ENCODE measurements around the gene EPB42. TPM values are rescaled to one million over a fixed set of nuclear protein-coding genes. Genes with fewer than 3 reads are reported as not detected.

EPB42 gene
- total RNA-seq: not detected in 2 replicates

DNA sequence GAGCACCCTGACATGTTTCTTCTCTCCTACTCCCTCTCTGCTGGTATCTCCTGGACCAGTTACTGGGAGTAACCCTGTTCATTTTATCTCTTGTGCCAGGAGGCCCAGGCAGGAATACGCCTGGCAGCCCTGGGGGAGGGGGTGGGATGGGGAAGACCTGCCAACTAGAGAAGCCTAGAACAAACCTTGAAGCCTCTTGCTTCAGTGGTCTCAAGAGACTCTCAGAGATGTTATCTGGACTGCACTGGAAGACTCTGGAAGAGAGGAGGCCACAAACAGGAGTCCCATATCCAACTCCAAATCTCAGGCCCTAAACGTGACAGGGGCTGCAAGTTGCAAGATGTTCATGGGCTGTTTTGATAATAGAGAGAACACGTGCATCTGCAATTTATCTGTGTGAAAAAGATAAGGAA, at the start of gene EPB42:
TSS of gene EPB42 (minus strand) at position 28 of the 413 bp plus-strand sequence. CDS start 193 bp downstream, outside the sequence.
- intact Hi-C loops (cut with micrococcal nuclease): no loop called here

DNA sequence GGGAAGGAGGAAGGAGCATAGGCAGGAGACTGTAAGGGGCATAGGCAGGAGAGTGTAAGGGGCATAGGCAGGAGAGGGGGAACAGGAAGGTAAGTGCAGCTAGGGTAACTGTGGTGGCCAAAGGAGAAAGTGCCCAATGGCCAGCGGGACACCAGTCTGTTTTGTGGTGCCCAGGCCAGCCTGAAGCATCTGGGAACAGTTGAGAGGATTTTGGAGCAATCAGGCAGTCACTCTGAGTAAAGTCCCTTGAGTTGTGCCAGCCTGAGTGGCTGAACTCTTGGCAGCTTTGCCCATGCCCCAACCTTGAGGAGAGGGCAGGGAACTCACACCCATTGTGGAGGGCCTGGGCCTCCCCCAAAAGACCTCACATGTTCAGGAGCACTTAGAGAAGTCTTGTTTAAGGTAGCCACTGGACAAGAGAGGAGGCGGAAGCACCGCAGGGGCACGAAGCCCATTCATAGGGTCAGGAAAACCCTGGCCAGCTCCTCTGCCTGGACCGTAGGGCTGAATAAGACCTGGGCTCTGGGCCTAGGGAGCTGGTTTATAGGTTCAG, 49.4 kb upstream of the EPB42 start:
- intact Hi-C loops (cut with micrococcal nuclease): no loop called here

DNA sequence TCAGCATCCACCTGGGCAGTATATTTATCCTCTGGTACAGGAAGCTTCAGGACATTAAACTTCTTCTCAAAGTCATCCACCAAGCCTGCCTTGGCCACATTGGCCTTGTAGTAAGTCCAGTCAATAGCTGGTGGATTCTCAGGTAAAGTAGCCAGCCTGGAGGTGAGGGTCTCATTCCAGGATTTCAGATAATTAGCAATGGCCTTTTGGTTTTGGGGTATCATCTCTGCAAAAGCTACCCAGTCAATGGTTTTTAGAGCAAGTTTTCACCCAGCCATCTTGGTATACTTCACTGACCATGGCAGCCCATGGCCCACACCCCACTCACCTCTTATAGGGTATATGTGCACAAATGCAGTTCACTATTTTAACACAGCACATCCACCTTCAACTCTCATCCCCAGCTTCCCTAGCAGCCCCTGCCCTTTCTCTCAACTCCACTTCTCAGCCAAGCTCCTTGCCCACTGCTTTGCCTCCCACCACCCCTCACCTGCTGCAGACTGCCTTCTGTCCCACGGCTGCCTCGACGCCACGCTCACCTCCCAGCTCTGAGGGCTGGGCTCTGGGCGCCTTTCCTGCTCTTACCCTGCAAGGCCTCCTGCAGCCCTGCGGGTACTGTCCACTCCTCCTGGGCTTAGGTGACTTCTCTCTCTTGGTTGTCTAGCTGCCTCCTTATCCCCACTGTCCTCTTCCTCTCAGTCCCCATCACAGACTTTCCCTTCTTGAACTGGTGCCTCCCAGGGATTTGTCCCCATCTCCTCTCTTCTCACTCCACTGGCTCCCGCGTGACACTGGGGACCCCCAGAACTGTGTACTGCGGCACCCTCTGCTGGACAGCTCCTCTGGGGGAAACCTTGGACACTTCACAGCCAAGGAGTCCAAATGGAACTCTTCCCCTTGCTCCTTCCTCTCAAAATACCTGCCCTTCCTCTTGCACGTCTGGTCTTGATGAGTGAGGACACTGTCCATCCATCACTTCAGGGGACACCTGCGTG, 47.6 kb upstream of the EPB42 start:
- intact Hi-C loops (cut with micrococcal nuclease): loop anchor here (1.0 kb wide), 1 partner anchor 43 kb away; no protein-coding TSS in a partner anchor

DNA sequence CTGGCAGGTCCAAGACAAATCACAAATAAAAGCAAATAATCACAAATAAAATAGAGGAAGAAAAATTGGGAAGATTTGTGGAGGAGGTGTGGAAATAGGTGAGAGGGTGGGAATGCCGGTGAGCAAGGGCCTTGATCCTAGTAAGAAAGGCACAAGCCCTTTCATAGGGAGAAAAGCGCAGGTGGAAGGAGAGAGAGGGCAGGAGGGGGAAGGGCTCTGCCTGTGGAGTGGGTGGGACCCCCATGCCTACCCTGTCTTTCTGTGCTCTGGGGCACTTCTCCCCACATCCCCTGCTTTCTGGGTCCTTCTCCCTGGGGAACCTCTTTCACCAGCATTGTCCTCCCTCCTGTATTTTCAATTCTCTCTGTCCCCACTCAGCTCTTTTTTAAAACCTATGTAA, 46.6 kb upstream of the EPB42 start:
- intact Hi-C loops (cut with micrococcal nuclease): no loop called here

DNA sequence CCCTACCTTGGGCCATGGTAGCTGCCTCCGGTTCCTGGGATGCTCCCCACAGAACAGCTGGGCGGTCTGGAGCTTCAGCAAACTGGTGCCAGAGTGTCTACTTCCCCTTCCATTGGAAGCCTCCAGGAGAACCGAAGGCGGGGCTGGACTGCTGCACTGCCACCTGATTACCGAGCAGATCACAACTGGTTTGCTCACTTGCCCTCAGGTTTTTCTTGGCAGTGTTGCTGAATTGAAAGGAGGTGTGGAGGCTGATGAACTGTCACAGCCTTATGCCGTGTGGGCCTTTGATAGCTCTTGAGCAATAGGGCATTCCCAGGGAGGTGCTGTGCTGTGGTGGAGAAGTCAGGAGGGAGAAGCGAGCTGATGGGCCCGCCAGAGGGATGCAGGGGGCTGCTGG, 46.0 kb upstream of the EPB42 start, which contains the start of gene TGM5:
TSS of gene TGM5 (minus strand) at position 95 of the 400 bp plus-strand sequence. CDS start at position 16, 79 bp downstream.
- intact Hi-C loops (cut with micrococcal nuclease): no loop called here

DNA sequence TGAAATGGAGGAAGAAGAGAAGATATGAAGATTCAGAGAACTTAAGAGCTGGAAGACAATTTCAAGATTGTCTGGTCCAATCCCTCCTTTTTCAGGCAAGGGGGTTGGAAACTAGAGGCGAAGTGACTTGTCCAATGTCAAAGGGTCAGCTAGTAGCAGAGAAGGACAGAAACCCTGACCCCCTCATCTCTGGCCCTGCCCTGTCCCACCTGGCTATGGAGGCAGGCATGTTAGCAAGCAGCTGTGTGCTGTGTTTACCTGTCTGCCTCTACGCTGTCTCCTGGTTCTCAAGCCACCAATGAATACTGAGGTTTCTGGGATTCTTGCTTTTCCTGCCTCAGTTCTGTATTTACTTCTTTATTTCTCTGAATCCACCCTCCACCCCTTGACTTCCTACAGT, 45.6 kb upstream of the EPB42 start:
- intact Hi-C loops (cut with micrococcal nuclease): no loop called here

DNA sequence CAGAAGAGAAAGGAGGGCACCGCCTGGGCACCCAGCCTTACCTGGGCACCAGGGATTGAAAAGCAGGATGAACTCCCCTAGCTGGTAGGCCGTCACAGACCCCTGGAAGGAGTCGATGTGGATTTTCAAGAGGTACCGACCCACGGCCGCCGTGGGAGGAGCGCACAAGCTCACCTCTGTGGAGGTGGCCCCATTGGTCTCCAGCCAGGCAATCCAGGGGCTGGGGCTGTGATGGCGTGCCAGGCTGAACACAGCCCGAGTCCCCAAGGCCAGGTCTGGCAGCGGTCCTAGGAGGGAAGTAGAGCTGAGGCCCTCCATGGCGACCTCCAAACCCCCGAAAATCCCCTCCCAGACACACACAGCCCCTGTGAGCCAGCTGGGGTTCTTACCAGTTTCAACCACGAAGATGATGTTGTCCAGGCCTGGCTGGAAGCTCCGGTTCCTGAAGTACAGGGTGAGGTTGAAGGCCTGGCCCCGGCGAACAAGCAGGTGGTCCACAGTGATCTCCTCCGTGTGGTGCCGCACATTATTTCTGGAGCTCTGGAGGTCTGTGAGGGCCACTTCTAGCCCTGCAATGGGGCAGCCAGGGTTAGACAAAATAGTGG, 39.3 kb upstream of the EPB42 start:
- intact Hi-C loops (cut with micrococcal nuclease): no loop called here

DNA sequence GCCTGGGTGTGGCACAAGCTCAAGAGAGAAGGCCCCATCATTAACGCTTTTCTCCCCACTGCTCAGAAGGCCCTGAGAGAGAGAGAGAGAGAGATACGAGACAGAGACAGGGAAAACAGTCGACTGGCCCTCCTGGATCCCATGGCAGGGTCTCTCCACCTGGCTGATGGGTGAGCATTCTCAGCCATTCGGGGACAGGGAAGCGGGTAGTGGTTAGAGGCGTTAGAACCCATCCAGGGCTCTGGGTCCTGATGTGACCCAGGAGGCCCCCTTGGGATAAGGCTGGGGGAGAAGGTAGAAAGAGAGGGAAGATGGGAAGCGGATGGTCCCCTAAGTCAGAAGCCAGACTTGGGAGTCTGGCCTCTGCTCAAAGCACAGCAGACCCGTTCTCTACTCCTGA, 38.0 kb upstream of the EPB42 start:
- intact Hi-C loops (cut with micrococcal nuclease): no loop called here

DNA sequence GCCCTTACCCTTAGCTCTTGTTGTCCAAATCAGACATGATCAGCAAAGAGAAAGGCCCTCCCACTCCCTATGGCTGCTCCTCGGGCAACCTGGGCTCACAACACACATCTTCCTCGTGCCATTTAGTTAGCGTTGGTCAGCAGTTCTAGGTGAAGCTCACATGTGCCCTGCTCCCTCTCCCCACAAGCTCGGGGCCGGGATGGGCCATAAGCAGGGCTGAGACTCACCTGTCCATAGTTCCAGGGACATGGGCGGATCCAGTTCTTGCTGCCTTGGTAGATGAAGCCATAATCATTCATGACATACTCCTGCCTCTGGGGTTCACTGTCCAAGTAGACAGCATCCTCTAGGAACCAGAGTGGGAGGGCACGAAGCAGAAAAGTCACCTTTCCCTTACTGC, 35.5 kb upstream of the EPB42 start:
- intact Hi-C loops (cut with micrococcal nuclease): no loop called here

DNA sequence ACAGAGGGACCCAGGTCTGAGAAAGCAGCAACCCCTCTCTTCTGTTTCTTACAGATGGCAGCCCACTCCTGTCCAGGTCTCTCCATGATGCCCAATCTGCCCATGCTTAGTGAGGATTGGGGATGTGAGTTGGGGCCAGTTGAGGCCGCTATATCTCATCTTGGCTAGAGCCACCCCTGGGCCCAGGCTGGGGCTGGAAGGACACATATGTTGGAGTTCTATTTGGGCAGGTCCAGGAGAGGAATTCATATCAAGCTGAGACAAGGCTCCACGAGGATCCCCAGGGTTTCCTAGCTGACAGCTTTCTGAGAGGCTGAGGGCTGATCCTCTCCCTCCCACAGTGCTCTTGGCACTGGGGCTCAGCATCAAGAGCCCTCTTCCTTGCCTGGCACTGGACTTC, 34.6 kb upstream of the EPB42 start:
- intact Hi-C loops (cut with micrococcal nuclease): no loop called here

DNA sequence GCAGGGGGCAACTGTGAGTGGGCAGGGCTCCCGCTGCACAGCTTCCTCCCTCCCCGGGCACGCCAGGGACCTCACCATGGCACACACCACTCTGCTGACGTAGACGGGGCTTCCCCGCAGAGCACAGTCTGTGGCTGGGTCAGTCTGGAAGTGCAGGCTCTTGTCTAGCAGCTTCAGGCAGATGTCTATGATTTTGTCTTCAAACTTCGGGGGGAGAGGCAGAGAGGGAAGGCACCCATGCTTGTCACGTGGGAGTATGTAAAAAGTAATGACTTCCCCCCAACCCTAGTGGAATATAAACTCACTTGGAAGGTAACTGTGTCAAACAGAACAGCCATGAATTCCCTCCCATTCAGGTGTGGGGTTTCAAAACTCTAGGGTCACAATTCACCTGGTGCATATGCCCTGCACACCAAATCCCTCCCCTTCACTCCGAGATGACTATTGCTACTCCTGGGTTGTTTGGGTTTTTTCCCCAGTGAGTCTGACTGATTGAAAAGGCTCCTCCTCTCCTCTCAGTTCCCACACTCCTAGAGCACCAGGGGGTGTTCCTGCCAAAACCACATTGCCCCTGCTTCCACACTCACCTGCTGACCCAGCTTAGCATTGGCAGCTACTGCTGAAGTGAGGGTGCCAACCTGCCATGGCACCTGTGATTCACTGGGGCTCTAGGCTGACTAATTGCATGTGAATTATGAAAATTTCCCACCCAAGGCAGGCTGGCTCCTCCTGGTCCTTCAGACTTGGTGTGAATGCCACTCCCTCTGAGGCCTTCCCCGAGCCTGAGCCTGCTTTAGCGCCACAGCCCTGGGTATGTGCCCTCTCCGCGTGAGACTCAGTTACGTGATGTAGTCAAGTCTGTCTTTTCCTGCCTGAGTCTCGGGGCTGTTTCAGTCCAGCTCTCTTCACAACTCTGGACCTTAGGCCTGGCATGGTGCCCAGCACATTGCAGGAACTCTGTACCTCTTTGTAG, 32.9 kb upstream of the EPB42 start:
- intact Hi-C loops (cut with micrococcal nuclease): no loop called here

DNA sequence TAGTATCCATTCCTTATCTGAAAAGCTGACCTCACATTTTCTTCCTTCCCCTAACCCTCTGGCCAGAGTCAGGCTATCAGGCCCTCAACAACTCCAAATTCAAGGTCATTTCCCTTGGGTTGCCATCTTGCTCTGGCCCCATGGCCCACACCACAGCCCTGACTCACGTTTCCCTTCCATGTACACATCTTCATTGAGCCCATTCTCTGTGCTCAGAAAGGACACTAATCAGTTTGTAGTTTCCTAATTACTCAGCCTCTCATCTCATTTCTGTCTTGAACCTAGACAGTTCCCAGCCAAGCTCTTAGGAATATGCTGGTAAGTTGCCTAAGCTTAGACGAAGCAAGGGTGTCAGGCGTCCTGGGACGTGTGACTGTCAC, 31.0 kb upstream of the EPB42 start:
- intact Hi-C loops (cut with micrococcal nuclease): no loop called here

DNA sequence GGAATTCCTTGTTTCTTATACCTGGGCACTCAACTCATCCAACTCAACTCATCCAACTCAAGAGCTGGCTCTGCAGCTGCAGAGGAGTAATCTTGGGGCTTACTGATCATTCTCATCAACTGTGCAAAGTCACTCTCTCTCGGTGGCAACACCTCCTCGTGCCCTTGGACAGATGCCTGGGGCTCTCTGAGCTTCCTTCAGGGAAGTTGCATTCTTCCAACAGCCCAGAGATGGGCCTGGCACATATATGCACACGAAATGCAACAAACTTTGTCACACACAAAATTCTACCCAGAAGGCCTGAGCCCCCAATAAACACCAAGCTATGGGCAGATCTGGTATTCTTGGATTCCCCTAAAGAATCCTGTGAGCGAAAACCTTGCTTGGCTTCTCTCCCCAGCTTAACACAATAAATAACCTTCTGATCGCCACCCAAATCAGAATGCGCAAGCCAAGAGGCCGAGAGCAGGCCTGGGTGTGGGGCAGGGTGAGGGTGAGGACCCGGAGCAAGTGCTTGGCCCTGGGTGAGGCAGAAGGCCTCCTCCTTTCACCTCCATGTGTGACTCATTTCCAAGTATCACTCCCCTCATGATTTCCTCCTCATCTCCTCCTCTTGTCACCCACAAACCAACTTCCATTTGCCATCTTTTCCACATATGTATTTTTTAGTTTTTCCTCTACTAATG, 30.5 kb upstream of the EPB42 start:
- intact Hi-C loops (cut with micrococcal nuclease): no loop called here

DNA sequence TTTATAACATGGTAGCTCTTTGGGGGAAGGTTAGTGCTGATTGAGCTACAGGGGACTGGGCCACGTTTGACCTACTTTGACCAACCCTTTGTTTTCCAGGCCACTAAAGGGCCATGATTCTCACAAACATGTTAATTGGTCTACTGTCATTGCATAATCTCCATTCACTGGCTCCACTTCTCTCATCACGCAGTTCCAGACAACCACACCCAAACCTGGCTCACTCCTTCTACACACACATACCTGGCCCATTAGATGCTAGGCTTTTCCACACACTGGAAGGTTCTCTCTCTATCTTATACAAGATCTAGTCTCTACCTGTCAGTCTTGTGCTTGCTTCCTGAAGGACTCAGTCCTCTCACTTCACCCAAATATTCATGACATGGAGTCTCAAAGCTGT, 30.0 kb upstream of the EPB42 start:
- intact Hi-C loops (cut with micrococcal nuclease): no loop called here

DNA sequence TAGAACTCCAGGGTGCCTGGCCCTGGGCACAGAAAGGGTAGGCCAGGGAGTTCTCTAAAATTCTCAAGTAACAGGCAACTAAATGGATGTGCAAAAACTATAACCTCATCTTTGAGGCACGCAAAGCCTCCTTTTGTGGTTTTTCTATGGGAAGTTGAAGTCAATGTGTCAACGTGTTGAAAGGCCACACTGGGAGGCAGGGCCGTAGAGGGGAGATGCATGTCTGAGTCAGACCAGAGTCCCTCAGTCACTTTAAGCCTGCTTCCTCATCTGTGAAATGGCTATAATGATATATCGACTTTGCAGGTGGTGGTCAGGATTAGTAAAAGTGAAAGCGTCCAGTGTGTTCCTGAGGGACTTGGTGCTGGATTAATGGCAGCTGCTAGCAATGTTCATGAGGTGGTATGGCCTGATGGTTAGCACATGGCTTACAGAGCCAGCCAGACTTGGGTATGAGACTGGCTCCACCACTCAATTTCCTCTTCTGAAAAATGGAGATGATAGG, 28.9 kb upstream of the EPB42 start:
- intact Hi-C loops (cut with micrococcal nuclease): loop anchor here (1.0 kb wide), 1 partner anchor 9 kb away; no protein-coding TSS in a partner anchor

DNA sequence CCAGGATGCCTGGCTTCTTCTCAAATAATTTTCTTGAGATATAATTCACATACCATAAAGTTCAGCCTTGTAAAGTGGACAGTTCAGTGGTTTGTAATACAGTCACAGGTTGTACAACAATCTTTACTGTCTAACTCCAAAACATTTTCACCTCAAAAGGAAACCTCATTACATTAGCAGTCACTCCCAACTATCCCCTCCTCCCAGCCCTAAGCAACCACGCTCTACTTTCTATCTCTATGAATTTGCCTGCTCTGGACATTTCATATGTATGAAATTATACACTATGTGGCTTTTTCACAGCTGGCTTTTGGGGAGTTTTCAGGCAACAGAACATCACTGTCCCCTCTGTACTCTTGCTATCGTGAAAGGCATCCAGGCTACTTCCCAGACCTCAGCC, 28.4 kb upstream of the EPB42 start:
- intact Hi-C loops (cut with micrococcal nuclease): loop anchor here (1.0 kb wide), 1 partner anchor 9 kb away; no protein-coding TSS in a partner anchor

DNA sequence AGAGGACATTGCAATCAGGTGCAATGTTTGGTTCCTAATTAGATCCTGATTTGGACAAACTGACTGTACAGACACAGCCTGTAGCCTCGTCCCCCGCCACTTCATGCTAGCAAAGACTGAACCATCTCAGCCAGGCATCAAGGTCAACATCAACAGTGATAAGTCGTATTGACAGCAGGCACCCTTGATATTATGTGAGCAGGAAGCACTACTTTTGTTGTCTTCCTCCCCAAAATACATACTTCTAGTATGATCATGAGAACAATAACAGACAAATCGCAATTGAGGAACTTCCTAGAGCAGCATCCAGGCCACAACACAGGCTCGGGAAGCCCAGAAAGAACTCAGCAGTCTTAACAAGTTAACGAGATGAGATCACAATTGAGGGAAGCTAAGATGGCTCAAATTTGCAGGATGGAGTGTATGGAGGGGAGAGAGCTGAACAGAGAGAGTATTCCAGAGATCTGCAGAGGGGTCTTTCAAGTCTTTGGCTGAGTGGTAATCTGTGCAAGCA, 25.5 kb upstream of the EPB42 start:
- intact Hi-C loops (cut with micrococcal nuclease): no loop called here

DNA sequence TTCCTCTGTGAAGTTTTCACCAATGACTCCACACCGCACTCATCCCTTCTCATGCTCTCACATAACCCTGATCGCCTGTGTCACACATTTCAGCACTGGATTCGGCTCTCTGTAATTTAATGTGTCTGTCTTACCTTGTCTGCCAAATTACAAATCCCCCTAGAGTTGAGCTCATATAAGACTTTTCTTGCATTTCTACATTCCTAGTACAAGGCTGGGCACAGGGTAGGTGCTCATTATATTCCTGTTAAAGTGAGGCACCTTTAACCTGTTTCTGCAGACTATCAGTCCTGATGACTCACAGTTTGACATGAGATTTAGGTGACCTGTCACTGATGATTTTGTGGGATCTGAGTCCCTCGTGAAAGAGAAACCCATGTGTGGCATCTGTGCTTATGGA, 23.3 kb upstream of the EPB42 start:
- intact Hi-C loops (cut with micrococcal nuclease): no loop called here

DNA sequence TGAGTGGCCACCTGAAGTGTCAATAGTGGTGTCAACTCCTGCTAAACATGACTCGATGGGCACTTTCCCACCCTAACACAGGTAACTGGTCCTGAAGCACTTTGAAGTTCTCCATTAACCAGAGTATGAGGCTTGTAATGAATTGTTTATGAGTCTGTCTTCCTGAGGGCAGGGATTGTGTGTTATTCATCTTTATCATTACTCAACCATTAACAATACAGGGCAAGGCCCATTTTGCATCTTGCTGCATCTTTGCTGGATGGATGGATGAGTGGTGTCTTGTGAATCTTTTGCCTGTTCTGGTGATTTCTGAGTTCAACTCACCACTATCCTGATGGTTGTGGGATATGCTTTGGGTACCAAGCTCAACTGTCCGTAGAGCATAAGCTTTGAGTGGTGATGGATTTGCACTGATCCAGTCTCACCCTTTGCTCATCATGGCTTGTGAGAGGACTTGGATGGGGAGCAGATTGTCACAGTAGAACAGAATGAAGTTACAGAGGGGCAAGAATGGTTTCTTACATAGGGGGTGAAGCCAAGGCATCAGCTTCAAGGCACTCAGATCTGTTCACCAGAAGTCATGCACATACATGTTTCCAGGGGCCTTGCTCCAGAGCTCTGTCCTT, 22.3 kb upstream of the EPB42 start:
- intact Hi-C loops (cut with micrococcal nuclease): no loop called here
